Lower leg skin (tissue), 4 donors: Measurements from ENCODE around the gene ZFHX3. TPM values are rescaled to one million over a fixed set of nuclear protein-coding genes. Genes with fewer than 3 reads are reported as not detected.

Experiments
- DNase-seq, 2 donors: peaks; one replicate each; pipeline ENCODE4 v3.0.0-alpha.2; 2019; ENCODE audit warnings: low spot score in 2 of 2
- H3K4me3 ChIP-seq: fragments of 200-600 bp; sonication (generic); 2 replicates; pipeline ENCODE4 v1.5.1; 2017; ENCODE audit warnings: mild to moderate bottlenecking, low read depth; ENCODE audit not compliant: poor library complexity, severe bottlenecking
- POLR2A ChIP-seq, 2 donors: fragments of 450-650 bp; IDR thresholded peaks; one replicate each; pipeline ENCODE4 v1.6.1; 2016 to 2017; ENCODE audit warnings: antibody characterized with exemption in 2 of 2, mild to moderate bottlenecking in 1 of 2, moderate library complexity in 1 of 2
- WGBS, 2 donors: methylation state at CpG; one replicate each; pipeline ENCODE4 v1.1.5; 2018; 5-methylcytosine and 5-hydroxymethylcytosine counted together
- intact Hi-C: fragments of 100-400 bp; cut with DNase I; formaldehyde crosslinking; loops from one replicate; pipeline ENCODE4 v1.15.0; 2023; ENCODE audit warnings: low total_unique reads
- total RNA-seq, 4 donors: library from RNA; depleted of rRNA; stranded (reverse); fragments of >200 nt; gene quantifications; one replicate each; pipeline ENCODE4 v1.1.0, GENCODE V29; 2016
- TF ChIP-seq, protein P1 (sequence below), 3 donors: fragments of 450-650 bp; IDR thresholded peaks; one replicate each; pipeline ENCODE4 v1.5.1; 2016; ENCODE audit warnings: antibody characterized with exemption in 3 of 3, mild to moderate bottlenecking in 3 of 3, moderate library complexity in 2 of 3

The ZFHX3 gene
- total RNA-seq, 4 donors from 2014 or later: 3.4 to 14.9 (median 10.0) TPM

- TF ChIP-seq POLR2A (IDR thresholded peaks at IDR 0.05): no peak
- TF ChIP-seq, protein P1, sequence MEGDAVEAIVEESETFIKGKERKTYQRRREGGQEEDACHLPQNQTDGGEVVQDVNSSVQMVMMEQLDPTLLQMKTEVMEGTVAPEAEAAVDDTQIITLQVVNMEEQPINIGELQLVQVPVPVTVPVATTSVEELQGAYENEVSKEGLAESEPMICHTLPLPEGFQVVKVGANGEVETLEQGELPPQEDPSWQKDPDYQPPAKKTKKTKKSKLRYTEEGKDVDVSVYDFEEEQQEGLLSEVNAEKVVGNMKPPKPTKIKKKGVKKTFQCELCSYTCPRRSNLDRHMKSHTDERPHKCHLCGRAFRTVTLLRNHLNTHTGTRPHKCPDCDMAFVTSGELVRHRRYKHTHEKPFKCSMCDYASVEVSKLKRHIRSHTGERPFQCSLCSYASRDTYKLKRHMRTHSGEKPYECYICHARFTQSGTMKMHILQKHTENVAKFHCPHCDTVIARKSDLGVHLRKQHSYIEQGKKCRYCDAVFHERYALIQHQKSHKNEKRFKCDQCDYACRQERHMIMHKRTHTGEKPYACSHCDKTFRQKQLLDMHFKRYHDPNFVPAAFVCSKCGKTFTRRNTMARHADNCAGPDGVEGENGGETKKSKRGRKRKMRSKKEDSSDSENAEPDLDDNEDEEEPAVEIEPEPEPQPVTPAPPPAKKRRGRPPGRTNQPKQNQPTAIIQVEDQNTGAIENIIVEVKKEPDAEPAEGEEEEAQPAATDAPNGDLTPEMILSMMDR (IDR thresholded peaks at IDR 0.05): no peak
- intact Hi-C loops: no loop called here
- WGBS, 2 donors: 75 to 79% methylated on average over 10 of the region's 10 CpGs
- DNase-seq: no peak
- H3K4me3 ChIP-seq: no peak overlapping the region
Measured at GRCh38 chr16:72952404-72952803, 95.5 kb downstream of the ZFHX3 start.

DNA sequence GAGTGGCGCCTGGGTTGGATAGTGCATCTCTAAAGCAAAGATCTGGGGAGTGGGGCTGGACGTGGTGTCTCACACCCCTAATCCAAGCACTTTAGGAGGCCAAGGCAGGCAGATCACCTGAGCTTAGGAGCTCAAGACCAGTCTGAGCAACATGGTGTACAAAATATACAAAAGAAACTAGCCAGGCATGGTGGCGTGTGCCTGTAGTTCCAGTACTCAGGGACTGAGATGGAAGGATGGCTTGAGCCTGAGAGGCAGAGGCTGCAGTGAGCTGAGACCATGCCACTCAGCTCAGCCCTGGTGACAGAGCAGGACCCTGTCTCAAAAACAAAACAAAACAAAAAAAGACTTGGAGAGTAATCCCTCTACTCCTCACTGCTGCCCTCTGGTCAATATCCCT, 96.0 kb downstream of the ZFHX3 start:
- intact Hi-C loops: no loop called here
- TF ChIP-seq, protein P1 (IDR thresholded peaks at IDR 0.05): no peak
- 76 to 93% methylated on average over 3 of the region's 3 CpGs for WGBS, 2 donors
- no peak for DNase-seq
- no peak overlapping the region for H3K4me3 ChIP-seq

DNA sequence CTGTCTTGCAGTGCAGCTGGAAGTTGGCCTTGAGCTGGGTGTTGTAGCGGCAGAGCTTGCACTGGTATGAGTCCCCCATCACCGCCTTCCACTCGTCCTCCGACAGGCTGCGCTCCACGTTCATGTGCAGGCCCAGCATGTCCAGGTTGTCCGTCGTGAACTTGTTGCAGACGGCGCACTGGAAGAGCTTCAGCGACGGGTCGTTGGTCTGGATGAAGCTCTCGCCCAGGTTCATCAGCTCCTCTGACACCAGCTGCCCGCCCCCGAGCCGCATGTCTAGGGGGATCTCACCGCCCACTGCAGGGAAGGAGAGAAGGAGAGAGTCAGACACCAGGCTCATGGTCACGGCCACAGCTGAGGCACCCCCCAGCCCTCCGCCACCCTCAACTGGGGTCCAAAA, 97.3 kb downstream of the ZFHX3 start:
- no peak overlapping the region for H3K4me3 ChIP-seq
- intact Hi-C loops: no loop called here
- TF ChIP-seq, protein P1 (IDR thresholded peaks at IDR 0.05): no peak
- no peak for TF ChIP-seq POLR2A (IDR thresholded peaks at IDR 0.05)
- DNase-seq: no peak
- WGBS, 2 donors: 93 to 98% methylated on average over 19 to 20 of the region's 20 CpGs

- TF ChIP-seq POLR2A (IDR thresholded peaks at IDR 0.05): no peak
- TF ChIP-seq, protein P1 (IDR thresholded peaks at IDR 0.05): no peak
- no peak for DNase-seq
- intact Hi-C loops: no loop called here
- WGBS, 2 donors: 91 to 92% methylated on average over 17 of the region's 17 CpGs
- H3K4me3 ChIP-seq: no peak overlapping the region
Measured at GRCh38 chr16:72948238-72948829, 99.6 kb downstream of the ZFHX3 start.

DNA sequence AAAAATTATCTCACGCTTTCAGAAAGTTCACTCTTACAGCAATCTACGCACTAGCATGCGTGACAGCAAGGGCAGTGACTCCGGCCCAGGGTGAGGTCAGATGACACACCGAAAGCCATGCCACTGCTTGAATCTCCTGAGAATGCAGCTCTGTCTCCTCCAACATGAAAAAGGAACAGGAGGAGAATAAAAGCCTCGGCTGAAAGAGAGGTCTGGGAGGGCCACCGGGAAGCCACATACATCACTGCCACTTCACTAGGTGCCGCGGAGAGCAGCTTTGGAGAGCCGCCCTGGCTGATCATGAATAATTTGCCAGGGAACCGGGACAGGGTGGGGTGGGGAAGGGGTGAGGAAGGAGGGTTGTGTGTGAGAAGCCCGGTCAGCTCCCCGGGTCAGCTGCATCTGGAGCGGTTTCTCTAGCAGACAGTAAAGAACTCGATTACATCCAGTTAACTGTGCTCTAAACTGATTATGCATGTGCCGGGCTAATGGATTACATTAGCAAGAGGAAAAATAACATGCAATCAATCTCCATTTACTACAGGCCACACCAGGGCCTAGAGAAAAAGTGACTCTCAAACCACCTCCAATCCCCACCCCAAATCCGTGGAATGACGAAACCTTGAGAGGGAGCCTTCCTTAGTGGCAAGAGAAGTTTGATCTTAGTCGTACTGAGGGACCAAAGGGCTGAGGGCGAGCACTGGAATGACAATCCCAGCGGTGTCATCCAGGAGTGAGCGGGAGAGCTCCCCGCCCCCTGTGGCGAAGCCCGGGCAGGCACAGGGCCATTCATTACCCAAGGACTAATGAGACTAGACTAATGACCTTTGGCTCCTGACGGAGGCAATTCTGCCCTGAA, 100.3 kb downstream of the ZFHX3 start:
- no peak overlapping the region for H3K4me3 ChIP-seq
- no peak for TF ChIP-seq POLR2A (IDR thresholded peaks at IDR 0.05)
- TF ChIP-seq, protein P1 (IDR thresholded peaks at IDR 0.05): no peak
- intact Hi-C loops: no loop called here
- no peak for DNase-seq
- 75 to 81% methylated on average over 26 of the region's 26 CpGs for WGBS, 2 donors
